ENCODE measurements around the gene RPS21. TPM values are rescaled to one million over a fixed set of nuclear protein-coding genes. Genes with fewer than 3 reads are reported as not detected.

The RPS21 gene
- total RNA-seq, 2 donors from 2014 or later, result 1,359 to 1,579 TPM

DNA sequence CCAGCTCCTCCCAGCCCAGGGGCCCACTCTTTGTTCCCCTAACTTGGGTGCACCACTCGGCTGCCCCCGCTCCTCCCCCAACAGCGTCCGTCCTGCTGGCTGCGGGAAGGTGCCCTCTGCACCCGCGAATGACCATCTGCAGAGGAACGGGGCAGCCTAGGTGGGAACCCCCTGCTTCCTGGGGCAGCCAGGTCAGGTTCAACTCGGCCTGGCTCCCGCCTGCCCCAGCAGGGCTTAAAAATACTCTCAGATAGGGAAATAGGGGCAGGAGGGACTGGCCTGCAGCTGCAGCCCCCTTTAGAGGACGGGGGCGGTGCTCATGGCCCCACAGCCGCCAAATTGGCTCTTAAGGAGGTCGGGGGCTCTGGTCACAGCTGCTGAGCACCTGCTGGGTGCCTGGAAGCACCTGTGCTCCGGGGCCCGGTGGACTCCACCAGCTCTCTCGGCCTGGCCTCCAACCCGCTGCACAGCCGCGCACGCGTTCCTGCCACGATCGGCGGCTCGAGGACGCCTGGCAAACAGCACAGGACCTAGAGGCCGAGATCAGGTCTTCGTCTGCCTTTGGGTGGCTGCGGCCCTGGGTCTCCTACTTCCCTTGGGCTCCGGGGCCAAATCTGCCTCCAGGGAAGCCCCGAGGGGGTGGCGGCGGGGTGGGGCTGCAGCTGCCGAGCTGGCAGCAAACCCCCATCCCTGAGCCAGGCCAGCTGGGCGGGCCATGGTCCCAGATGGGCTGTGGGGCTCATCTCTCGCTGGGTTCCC is 19.1 kb upstream of the RPS21 start:
- Histone ChIP-seq H3K4me1 (peaks cover 19% of the 10 kb centered on the region), H3K9me3 (no peaks in the 10 kb centered on the region), H3K4me3 (peak overlapping the region; percentile 61), H3K27ac (peak overlapping the region; percentile 46), H3K9ac (ENCODE audit: low read depth in 2 of 2, low read length in 2 of 2) (peak overlapping the region; percentile 46 to 60), H3K27me3 (peaks cover 28% of the 10 kb centered on the region), H3K36me3 (no peaks in the 10 kb centered on the region)
- intact Hi-C loops (cut with DNase I), result no loop called here
- TF ChIP-seq CTCF (IDR thresholded peaks at IDR 0.05), result no peak
- no peak for DNase-seq

GRCh38 chr20:62368392-62368975 is 18.4 kb upstream of the RPS21 start:
- Histone ChIP-seq H3K27me3 (peaks cover 28% of the 10 kb centered on the region), H3K27ac (peak overlapping the region; percentile 46), H3K9ac (ENCODE audit: low read depth in 2 of 2, low read length in 2 of 2) (peak overlapping the region in 1 of 2 donors; percentile 50), H3K9me3 (no peaks in the 10 kb centered on the region), H3K36me3 (no peaks in the 10 kb centered on the region), H3K4me1 (peaks cover 19% of the 10 kb centered on the region), H3K4me3 (peak overlapping the region; percentile 61)
- no peak for DNase-seq
- intact Hi-C loops (cut with DNase I), result no loop called here
- no peak for TF ChIP-seq CTCF (IDR thresholded peaks at IDR 0.05)

DNA sequence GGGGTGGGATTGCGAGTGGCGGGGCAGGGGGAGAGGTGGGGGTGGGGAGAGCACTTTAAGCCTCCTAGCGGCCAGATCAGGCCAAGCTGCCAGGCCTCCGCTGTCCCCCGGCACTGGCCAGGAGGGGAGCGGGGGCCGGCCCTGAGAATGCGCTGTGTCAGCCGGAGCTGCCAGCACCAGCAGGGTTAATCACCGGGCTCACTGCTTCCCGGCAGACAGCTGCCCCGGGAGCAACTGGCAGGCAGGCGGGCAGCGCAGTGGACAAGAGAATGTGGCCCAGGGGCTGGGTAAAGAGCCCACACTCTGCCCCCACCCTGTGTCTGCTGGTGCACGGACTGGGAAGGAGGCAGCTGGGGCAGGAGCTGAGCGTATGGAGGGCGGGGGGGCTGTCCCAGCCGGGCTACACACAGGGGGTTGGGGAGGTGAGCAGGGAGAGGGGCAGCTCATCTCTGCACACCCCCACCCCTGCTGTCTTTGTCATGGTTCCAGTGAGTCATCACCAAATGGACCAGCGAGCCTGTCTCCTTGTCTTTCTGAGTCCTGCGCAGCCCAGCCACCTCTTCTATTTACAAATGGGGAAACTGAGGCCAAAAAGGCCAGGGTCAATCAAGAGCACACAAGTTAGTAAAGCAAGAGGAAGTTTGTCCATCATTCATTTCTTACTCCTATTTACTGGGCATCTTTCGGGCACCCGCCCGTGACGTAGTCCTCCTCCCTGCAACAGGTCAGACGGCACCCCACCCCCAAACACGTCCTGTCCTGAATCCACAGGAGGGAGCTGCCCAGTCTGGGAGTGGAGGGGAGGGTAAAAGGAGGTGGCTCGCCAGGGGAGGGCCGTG is 17.7 kb upstream of the RPS21 start:
- Histone ChIP-seq H3K4me1 (peaks cover 19% of the 10 kb centered on the region), H3K36me3 (no peaks in the 10 kb centered on the region), H3K9ac (ENCODE audit: low read depth in 2 of 2, low read length in 2 of 2) (no peak overlapping the region), H3K4me3 (no peak overlapping the region), H3K27ac (peak overlapping the region; percentile 28), H3K9me3 (no peaks in the 10 kb centered on the region), H3K27me3 (peaks cover 28% of the 10 kb centered on the region)
- no peak for DNase-seq
- peak; percentile 18 for TF ChIP-seq CTCF (IDR thresholded peaks at IDR 0.05)
- intact Hi-C loops (cut with DNase I), result no loop called here

GRCh38 chr20:62369815-62370114 is 17.1 kb upstream of the RPS21 start:
- DNase-seq, result no peak
- no peak for TF ChIP-seq CTCF (IDR thresholded peaks at IDR 0.05)
- Histone ChIP-seq H3K27me3 (peaks cover 30% of the 10 kb centered on the region), H3K36me3 (no peaks in the 10 kb centered on the region), H3K4me3 (no peak overlapping the region), H3K9ac (ENCODE audit: low read depth in 2 of 2, low read length in 2 of 2) (no peak overlapping the region), H3K9me3 (no peaks in the 10 kb centered on the region), H3K27ac (peak overlapping the region; percentile 28), H3K4me1 (peaks cover 19% of the 10 kb centered on the region)
- intact Hi-C loops (cut with DNase I), result no loop called here

DNA sequence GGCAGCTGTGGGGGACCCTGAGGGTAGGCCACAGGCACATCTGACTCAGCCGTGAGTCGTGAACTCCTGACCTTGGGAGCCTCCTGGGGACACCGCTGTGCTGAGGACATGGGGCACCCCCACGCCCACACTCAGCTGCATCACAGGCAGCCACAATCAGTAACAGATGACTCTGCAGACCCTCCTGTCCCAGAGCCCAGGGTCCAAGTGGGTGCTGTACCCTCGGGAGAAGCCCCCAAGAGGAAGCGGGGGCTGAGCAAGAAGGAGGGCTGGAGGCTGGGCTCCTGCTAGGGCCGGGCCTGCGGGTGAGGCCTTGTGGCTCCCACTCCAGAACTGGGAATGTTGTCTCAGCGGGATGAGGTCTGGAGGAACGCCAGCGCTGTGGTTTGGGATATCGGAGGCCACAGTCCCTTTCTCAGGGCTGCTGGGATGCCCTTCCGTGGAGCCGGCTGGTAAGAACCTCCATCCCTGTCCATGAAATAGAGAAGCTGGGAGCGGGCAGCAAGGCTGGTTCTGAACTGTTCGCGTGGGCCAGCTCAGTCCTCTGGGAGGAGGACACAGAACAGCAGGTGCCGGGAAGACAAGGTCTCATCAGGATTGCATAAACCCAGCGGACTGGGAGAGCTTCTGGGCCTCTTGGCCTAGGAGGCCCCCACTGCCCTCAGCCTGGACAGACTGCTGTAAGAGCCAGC is 16.6 kb upstream of the RPS21 start:
- Histone ChIP-seq H3K4me1 (peaks cover 19% of the 10 kb centered on the region), H3K9me3 (no peaks in the 10 kb centered on the region), H3K9ac (ENCODE audit: low read depth in 2 of 2, low read length in 2 of 2) (peak overlapping the region in 1 of 2 donors; percentile 12), H3K27me3 (peaks cover 32% of the 10 kb centered on the region), H3K36me3 (no peaks in the 10 kb centered on the region), H3K27ac (peak overlapping the region; percentile 28), H3K4me3 (no peak overlapping the region)
- intact Hi-C loops (cut with DNase I), result no loop called here
- DNase-seq, result no peak
- TF ChIP-seq CTCF (IDR thresholded peaks at IDR 0.05), result no peak
